GM21576 (cell line): ENCODE results near the gene TBC1D22A.
"Not testable (repeated sequence)": the region's sequence is repeated elsewhere in the genome, so short reads cannot be mapped to it uniquely, and the experiment has no call there.

Source experiments
- ATAC-seq: cut with Tn5 transposase; IDR thresholded peaks from one replicate; pipeline ENCODE4 v1.9.1; 2021; ENCODE audit warnings: mild to moderate bottlenecking, moderate library complexity; ENCODE audit not compliant: unreplicated experiment

Gene TBC1D22A

DNA sequence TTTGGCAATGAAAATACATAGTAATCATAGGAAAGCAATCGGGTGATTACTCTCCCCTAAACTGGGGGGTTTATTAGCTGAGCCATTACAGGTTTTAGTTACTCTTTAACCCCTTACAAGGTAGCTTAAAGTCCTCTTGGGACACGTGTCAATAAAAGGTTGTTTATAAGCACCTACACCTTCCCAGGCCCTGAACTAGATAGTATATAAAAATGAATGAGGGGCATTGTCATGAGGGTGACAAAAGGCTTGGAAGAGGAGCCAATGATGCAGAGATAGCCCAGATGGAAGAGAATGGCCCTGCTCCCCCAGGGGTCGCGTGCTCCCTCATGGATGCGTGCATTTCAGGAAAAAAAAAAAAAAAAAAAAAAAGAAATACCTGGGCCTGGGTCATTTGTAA is 276.9 kb downstream of the TBC1D22A start:
- ATAC-seq: no peak

DNA sequence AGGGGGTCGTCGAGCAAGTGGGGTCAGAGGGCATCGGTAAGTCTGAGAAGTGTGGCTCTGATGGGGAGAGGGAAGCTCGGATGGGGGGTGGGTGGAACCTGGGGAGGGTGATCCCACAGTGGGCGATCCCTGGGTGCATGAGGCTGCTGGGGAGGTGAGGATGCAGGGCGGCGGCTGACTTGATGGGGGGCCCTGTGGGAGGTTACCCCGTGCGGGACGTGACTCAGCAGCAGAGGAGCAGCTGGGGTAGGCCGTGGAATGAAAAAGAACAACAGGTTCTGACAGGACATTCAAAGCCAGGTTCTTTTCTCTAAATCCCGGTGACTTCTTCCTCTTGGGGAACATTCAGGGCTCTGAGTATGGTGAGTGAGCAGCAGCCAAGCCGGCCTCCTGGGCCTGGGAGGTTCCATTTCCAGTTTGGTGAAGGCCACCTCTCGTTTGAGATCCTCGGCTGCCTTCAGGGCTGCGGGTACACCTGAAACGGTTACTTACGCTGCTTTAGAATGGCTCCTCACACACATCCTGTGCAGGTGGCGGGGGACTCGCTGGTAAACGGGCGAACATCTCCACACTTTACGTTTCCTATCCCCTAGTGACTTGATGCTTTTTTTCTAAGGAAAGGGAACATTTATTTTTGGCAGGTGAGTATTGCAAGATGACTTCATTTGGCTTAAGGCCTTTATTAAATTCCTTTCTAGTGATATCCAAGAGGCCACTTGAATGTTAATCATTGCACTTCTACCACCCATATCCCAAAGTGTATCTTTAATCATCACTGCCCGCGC is 278.2 kb downstream of the TBC1D22A start:
- no peak for ATAC-seq

DNA sequence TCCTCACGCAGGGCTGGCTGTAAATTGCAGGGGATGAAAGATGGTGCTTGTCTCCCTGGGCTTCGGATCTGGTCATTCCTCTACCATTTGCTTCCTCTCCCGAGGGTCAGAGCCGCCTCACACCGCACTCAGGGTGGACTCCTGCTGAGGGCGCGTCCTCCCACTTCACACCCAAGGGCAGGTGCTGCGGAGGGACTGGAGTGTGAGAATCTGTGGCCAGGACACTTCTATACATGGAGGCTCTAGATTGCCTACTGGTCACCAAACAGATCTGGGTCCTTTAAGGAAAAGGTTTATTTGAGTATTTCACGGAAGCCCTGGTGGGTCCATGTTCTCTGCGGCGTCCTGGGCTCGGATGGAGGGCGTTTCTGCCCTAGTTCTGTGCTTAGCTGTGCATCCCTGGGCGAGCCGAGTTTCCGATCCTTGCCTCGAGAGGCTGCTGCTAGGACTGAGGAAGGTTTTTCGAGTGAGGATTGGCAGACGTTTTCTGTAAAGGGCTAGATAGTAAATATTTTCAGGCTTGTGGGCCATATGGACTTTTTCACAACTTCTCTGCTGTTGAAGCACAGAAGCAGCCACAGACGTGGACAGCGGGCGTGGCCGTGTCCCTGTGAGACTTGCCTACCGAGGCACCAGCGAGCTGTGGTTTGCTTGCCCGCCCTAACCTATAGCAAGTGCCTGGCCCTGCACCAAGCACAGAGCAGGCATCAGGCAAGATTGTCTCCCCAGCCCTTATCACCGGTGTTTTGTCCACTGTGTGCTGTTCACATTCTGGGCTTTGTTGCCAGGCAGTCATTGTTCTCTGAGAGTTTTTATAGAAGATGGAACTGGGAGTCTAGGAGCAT is 279.0 kb downstream of the TBC1D22A start:
- ATAC-seq: no peak

DNA sequence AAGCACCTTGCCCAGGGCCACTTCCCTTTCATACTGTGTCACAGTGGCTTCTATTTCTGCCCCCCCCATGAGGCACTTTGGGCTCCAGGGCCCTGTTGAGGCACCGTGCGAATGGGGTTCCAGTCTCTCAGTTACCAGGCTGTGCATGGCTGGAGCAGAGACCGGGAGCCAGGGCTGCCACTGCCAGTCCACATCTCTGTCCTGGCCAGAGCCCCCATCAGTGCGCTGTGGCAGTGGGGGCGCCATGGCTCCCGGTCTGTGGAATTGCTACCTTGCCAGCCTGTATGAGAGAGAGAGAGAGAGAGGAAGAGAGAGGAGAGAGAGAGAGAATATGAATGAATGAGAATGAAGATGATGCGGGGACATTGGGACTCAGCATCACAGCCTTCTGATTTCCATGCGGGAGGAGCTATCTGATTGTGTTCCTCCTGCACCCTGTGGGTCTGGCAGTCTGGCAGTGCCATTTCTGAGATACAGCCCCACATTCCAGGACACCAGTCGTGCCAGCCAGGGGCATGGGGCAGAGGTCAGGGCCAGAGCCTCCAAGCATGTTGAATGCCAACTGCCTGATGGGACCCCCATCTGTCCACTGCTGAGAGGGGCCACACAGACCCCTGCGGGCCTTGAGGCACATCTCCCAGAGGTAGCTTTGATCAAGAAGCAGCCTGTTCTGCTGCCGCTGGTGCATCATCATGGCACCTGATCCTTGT is 279.8 kb downstream of the TBC1D22A start:
- no peak for ATAC-seq

DNA sequence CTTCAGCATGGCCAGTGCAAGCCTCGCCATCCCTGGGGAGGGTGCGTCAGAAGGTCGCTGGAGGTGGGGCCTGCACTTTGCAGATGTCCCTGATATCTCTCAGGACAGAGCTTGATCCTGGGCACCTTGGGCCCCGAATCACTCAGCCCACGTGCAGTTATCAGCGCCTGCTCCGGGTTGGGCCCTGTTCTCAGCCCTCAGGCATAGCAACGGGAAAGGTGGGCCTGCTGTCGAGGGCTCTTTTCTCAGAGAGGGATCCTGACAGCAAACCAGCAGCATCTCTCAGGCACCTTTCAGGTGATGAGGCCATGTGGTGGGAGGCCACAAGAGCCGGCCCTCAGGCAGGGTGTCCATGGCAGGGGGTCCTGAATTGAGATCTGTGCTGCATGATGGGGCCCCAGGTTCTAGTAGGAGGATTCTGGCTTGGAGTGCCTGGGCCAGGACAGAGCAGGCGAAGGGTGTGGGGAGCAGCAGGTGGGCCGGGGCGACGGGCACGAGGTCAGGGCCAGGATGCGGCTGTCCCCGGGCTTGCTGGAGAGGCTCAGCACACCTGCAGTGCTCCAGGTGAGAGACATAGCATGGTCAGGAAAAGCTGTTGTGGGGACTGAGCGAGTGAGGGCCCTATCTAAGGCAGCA is 280.5 kb downstream of the TBC1D22A start:
- ATAC-seq: no peak

DNA sequence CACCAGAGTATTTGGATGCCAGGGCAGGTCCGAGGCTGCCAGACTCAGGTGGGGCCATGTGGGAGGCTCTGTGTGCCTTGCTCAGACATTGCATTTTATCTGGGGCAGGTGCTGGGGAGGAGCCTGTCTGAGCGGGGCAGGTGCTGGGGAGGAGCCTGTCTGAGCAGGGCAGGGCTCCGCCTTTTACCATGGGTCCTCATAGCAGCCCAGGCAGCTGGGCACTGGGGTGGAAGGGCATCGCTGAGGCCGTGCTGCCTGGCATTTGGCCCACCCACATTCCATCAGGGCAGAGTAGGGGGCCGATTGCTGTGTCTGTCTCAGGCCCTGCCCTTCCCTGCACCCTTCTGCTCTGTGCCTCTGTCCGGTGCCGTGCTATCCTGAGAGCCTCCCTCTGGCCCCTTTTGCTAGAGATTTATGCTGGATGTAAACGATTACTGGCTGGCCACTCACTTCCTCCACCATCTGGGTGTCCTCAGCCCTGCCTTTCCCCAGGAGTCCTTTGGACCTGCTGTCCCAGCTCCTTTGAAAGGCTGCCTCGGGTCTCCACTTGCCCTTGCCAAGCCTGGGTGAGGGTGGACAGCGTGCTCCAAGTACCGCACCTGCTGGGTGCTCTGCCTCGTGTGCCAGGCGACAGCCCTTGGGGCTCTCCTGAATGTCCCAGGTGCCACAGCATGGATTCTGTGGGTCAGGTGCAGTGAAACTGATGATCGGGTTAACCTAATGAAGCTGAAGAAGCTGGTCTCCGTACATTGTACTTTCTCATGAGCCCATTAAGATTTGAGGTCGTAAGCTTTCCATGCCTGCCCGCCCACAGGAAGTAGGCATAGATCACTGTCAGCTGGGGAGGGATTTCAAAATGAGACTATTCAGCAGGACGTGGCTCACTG is 281.6 kb downstream of the TBC1D22A start:
- no peak for ATAC-seq

DNA sequence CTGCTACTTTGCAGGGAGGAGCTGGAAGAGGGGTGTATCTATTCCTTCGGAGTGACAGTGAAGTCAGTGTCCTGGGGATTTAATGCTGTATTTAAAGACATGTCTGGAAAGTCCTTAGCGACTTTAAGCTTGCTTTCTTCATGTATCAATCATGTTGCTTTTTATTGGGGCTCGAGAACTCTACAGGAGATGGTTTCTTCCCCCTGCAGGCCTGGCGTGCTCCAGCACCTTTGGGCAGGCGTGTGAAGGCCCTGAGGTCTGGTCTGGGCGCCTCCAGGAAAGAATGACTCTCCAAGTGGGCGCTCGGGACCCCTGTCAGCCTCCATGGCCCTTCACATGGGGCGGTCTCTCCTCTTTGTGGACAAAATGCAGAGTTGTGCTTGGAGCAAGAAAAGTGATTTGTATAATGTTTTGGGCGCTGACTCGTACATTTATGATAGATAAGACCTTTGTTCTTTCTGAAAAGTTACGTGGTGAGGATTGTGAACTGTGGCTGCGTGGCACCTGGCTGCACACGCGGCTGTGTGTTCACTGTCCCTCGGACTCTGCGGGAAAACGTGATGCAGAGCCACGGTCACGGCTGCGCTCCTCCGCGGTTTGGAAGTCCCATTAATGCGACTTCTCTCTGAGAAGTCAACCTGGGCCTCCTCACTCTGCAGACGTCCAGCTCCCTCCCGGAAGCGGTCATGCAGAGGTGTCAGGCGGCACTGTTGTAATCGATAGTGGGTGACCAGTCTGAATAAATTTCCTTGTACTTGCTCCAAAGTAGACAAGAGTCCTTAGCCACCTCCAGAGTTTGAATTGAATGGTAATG is 282.5 kb downstream of the TBC1D22A start:
- no peak for ATAC-seq

DNA sequence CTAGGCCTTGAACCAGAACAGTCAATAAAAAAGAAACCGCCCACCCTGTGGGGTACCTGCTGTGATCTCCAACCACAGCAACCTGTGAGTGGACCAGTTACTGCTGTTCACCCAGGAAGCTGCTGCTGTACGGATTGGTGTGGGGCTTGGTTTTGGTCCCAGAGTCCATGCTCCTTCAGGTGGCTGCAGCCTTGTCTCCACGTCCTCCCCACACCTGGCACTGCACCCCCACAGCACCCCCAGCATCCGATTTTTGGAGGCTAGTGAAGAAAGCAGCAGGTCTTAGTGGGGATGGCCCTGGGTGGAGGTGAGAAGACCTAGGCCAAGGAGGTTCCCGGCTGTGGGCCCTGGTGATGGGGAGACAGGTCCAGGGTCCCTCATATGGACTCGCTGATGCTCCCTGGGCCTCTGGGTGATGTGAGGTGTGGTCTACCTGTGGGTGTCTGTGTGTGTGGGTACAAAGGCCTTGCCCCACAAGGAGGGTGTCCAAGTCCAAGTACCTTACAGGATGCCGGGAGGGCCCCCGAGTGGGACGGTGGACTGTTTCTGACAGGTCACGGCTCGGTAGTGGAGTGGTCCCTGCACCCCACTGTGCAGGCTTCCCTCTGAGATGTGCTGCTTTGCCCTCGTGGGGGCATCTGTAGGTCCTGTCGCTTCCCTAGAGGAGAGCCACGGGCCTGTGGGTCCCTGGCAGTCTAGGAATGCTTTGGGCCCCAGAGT is 283.4 kb downstream of the TBC1D22A start:
- no peak for ATAC-seq

DNA sequence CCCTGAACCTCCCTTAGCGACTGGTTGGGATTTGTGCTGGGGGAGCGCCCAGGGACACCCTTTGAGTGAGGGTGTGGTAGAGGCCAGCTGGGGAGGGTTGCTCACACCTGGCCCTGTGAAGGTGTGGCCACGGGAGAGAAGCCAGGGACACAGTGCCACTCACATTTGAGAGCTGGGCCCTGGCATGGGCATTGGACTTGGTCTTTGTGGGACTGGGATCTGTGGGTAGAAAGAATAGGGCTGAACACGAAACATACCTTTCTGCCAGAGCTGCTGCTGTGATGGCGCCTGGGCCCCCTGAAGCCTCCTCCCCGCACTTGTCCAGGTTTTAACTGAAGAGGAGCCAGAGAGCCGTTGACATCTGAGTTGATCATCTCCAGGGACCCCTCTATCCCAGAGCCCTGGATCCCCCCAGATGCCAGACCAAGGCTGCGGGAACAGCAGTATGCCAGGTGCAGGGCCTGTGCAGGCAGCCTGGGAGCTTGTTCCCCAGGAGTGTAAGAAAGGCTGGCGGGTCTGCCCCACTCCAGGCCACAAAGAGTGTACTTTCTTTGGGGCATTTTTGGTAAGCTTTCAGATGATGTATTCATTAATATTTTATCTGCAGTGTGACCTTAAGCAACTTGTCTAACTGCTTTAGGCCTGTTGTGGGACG is 284.1 kb downstream of the TBC1D22A start:
- ATAC-seq: no peak

DNA sequence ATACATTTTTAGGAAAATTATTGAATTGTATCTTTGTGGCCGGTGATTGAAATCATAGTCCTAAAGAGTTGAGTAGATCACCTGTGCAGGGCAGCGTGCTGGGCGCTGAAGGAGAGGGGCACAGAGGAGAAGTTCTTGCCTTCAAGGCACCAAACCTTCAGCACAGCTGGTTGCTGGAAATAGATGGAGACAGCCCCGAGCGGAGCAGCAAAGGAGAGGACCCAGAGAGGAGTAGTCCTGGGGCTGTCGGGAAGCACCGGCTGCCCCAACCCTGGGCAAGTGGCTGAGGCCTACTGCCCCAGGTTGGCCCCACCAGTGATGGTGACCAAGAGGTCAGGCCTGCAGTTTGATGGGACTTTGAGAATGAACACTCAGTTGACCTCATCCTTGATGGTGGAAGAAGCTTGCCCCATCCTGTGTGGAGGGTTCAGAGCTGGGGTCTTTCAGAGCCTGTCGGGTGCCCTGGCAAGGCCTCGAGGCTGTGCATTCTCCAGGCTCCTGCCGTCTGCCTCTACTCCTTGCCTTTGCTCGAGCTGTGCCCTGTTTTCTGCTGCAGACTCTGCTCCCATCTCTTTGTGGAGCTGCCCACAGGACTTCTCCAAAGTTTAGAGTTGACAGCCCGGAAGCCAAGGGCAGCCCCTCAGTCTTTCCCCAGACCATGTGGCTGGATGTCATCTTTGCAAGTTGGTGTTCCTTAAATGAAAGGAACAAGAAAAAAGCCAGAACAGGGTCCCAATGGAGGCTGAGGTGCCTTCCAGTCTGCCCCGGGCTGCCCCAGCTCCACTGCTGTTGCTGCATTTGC is 285.1 kb downstream of the TBC1D22A start:
- ATAC-seq: no peak

DNA sequence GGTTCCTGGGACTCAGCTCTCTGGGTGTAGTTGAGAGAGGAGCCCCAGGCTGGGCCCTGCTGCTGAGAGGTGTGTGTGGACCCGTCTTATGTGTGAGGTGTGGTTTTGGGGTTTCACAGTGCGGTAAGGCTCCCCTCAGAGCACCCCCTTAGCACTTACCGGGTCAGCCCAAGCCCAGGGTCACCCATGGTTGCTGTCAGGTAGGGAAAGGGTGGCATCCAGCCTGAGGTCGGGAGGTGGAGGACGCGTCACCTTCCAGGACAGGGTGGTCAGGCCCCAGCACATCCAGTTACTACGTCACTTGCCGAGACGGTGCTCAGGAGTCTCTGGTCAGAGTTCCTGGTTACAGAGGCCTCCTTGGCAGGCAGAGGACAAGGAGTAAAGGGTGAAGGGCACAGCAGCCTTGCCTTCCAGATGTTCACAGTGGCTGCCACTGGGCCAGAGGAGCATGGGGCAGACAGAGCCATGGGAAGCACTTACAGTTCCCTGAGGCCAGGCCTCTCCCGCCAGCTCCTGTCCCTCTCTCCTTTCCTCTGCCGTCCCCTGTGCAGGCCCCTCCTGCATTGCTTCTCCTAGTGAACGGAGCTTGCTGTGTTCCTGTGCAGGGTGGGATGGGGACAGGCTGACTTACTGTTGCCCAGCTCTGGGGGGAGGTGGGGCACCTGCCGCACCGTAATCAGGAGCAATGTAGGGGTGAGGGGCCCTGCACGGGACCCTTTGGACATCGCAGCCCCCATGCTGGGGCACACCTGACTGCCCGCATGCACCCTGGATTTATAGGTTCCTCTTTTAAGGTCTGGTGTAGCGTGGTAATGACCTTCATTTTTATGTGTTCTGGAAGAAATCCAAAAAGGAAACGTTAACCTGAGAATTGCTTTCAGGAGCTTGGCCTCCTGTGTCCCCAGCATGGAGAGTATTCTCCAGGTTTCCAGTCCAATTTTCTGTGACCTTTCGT is 285.9 kb downstream of the TBC1D22A start:
- ATAC-seq: no peak

DNA sequence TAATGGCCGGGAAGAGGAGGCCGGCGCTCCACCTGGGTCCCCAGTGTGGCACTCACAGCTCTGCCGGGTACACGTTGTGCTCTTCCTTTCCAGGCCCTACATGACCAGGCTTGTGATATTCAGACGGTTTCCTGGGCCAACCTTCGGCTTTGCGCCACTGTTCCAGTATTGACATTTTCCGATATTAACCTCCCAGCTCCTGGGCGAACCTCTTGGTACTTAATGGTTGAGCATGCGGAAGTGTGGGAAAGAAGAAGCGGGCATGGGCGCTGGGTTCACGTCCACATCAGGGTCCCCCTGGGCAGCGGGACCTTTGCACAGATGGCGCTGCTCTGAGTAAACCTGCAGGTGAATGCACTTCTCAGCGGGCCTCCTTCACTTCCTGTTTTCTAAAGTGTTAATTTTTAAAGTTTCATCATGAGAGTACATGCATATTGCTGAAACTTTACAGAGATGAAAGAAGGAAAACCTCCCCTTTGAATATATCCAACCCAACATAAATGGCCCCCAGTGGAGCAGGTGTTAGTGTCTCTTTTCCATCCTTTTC is 286.7 kb downstream of the TBC1D22A start:
- ATAC-seq: no peak

DNA sequence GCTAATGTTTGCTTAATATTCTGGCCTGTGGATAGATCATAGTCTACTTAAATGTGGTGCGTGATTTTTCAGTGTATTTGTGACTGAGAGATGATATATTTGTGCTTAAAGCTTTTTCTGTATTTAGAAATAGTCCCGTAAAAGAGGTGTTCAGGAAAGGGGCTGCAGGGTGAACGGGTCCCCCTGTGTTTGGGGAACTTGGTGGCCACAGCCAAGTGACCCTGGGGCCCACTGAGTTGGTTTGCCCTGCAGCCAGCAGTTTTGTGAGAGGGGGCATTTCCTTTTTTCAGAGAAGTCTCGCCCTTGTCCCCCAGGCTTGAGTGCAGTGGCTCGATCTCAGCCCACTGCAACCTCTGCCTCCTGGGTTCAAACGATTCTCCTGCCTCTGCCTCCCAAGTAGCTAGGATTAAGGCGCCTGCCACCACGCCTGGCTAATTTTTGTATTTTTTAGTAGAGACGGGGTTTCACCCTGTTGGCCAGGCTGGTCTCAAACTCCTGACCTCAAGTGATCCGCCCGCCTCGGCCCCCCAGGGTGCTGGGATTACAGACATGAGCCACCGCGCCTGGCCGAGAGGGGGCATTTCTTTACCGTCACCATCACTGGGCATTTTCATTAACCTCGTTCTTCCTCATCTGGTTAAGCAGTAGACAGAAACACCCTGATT is 287.4 kb downstream of the TBC1D22A start:
- not testable (repeated sequence) for ATAC-seq

DNA sequence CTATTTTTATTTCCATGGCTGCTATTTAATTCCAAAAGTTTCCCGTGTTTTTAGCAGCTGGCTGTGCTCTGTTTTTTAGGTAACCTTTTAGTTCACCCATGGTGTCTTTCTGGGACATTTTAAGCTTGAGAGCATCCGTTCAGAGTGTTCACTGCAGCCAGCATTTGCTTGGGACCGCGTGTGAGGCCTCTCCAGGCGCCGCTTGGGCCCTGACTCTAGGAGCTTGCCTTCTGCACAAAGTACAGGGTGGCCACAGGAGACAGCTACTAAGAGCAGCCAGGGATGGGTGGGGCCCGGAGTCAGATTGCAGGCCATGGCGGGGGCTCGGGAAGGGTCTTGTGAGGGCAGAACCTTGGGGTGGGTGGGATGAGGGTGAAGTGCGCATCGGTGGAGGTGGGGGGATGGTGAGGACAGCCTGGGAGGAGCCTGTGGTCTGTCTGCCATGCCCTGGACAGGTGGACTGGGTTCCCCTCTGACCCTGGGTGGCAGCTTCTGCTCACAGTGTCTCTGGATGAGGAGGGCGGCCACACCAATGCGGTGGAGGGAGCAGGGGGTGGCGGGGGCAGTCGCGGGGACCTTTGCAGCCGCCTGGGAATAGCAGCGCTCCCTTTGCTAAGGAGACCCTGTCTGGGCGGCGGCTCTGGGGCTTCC is 288.1 kb downstream of the TBC1D22A start:
- ATAC-seq: no peak
